Neural crest cell (in vitro differentiated cells): ENCODE data around the gene DCC. TPM values are rescaled to one million over a fixed set of nuclear protein-coding genes. Genes with fewer than 3 reads are reported as not detected.

ENCODE experiments used
- DNase-seq: peaks from one replicate; pipeline ENCODE4 v3.0.0; 2021; ENCODE audit warnings: low read depth, mixed read lengths, low spot score
- H3K27ac Mint-ChIP-seq: one replicate; pipeline ENCODE4 v1.8.0; 2021; ENCODE audit warnings: mild to moderate bottlenecking, mixed read lengths; ENCODE audit not compliant: unreplicated experiment
- H3K27me3 Mint-ChIP-seq: 2 replicates; pipeline ENCODE4 v1.8.0; 2021; ENCODE audit warnings: low read depth, mild to moderate bottlenecking, mixed read lengths
- H3K36me3 Mint-ChIP-seq: 2 replicates; pipeline ENCODE4 v1.8.0; 2021; ENCODE audit warnings: low read depth, mild to moderate bottlenecking, mixed read lengths
- H3K4me1 Mint-ChIP-seq: 2 replicates; pipeline ENCODE4 v1.8.0; 2021; ENCODE audit warnings: mixed read lengths
- H3K4me3 Mint-ChIP-seq: one replicate; pipeline ENCODE4 v1.8.0; 2021; ENCODE audit warnings: mild to moderate bottlenecking, mixed read lengths
- H3K9me3 Mint-ChIP-seq: 2 replicates; pipeline ENCODE4 v1.8.0; 2021; ENCODE audit warnings: mixed read lengths
- CTCF ChIP-seq: fragments of 200-600 bp; sonication (generic); conservative IDR thresholded peaks from 2 replicates; pipeline ENCODE4 v1.5.0; 2021; ENCODE audit warnings: antibody characterized with exemption, mild to moderate bottlenecking
- total RNA-seq: library from RNA; stranded (reverse); gene quantifications from 2 replicates; pipeline ENCODE4 v1.2.1, GENCODE V29; 2021

The DCC gene
- total RNA-seq, 1 donor from 2014 or later, result 10.1 TPM

GRCh38 chr18:52426041-52426440 lies 86.0 kb downstream of the DCC start:
- no peak overlapping the region for H3K4me3 Mint-ChIP-seq
- no peak for TF ChIP-seq CTCF
- H3K27me3 Mint-ChIP-seq, result no peaks in the 10 kb centered on the region
- no peak for DNase-seq
- no peak overlapping the region for H3K27ac Mint-ChIP-seq
- peaks cover 7% of the 10 kb centered on the region for H3K4me1 Mint-ChIP-seq
- H3K36me3 Mint-ChIP-seq, result no peaks in the 10 kb centered on the region
- no peaks in the 10 kb centered on the region for H3K9me3 Mint-ChIP-seq

GRCh38 chr18:52426462-52426861 lies 86.5 kb downstream of the DCC start:
- Mint-ChIP-seq H3K27me3 (no peaks in the 10 kb centered on the region), H3K4me1 (peaks cover 3% of the 10 kb centered on the region), H3K27ac (no peak overlapping the region), H3K36me3 (no peaks in the 10 kb centered on the region), H3K4me3 (no peak overlapping the region), H3K9me3 (no peaks in the 10 kb centered on the region)
- no peak for TF ChIP-seq CTCF
- DNase-seq, result no peak

GRCh38 chr18:52427521-52428175 lies 87.7 kb downstream of the DCC start:
- no peak for TF ChIP-seq CTCF
- Mint-ChIP-seq H3K4me1 (no peaks in the 10 kb centered on the region), H3K27ac (no peak overlapping the region), H3K9me3 (no peaks in the 10 kb centered on the region), H3K36me3 (no peaks in the 10 kb centered on the region), H3K27me3 (no peaks in the 10 kb centered on the region), H3K4me3 (no peak overlapping the region)
- no peak for DNase-seq

DNA sequence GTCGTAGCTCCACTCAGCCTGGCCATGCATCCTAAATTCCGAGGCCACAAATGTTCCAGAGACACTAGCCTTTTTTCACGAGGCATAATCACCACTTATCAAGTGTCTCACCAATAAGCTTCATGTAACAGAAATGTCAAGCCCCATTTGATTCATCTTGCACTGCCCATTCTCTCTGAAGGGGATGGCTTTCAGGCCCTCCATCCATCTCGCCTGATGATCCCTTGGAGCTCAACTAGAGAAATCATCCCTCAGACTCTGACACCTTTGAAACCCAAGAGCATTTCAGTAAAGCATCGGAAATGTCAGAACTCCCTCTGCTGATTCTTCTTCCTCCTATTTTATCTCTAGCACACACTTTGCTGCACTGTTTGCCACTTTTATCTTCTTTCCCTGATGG lies 91.7 kb downstream of the DCC start:
- Mint-ChIP-seq H3K27ac (no peak overlapping the region), H3K36me3 (no peaks in the 10 kb centered on the region), H3K27me3 (no peaks in the 10 kb centered on the region), H3K4me1 (no peaks in the 10 kb centered on the region), H3K4me3 (no peak overlapping the region), H3K9me3 (no peaks in the 10 kb centered on the region)
- no peak for TF ChIP-seq CTCF
- no peak for DNase-seq

DNA sequence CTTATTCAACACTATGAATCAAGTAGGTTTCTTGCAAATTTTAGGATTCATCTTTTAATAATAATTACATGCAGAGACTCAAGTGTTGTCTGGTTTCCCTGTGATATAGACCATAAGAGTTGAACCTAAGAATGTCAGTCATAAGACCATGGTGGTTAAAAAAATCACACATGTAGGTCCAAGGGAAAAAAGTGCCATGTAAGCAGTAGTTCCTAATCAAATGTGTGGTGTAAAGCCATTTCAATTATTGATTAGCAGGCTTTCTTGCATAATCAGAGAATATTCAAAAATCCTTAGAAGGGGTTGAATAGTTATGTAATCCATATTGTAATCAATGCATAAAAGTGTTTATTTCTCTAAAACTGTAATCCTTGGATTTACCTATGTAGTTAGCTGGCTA lies 93.8 kb downstream of the DCC start:
- H3K27ac Mint-ChIP-seq, result no peak overlapping the region
- no peak for TF ChIP-seq CTCF
- no peaks in the 10 kb centered on the region for H3K27me3 Mint-ChIP-seq
- no peaks in the 10 kb centered on the region for H3K4me1 Mint-ChIP-seq
- H3K9me3 Mint-ChIP-seq, result no peaks in the 10 kb centered on the region
- no peak overlapping the region for H3K4me3 Mint-ChIP-seq
- H3K36me3 Mint-ChIP-seq, result no peaks in the 10 kb centered on the region
- DNase-seq, result no peak

- H3K36me3 Mint-ChIP-seq, result no peaks in the 10 kb centered on the region
- no peaks in the 10 kb centered on the region for H3K9me3 Mint-ChIP-seq
- DNase-seq, result no peak
- TF ChIP-seq CTCF, result no peak
- H3K27me3 Mint-ChIP-seq, result no peaks in the 10 kb centered on the region
- H3K27ac Mint-ChIP-seq, result no peak overlapping the region
- no peaks in the 10 kb centered on the region for H3K4me1 Mint-ChIP-seq
- H3K4me3 Mint-ChIP-seq, result no peak overlapping the region
Observed at GRCh38 chr18:52435301-52435700, 95.3 kb downstream of the DCC start.
